ENCODE measurements around the gene AK3. TPM values are rescaled to one million over a fixed set of nuclear protein-coding genes. Genes with fewer than 3 reads are reported as not detected.

AK3 gene
- total and polyA plus RNA-seq, 10 of the 15 experiments (the other 5 are each of a cell fraction or from before 2014, with no cell fraction given) = 14.2 to 86.6 (median 43.9) TPM

DNA sequence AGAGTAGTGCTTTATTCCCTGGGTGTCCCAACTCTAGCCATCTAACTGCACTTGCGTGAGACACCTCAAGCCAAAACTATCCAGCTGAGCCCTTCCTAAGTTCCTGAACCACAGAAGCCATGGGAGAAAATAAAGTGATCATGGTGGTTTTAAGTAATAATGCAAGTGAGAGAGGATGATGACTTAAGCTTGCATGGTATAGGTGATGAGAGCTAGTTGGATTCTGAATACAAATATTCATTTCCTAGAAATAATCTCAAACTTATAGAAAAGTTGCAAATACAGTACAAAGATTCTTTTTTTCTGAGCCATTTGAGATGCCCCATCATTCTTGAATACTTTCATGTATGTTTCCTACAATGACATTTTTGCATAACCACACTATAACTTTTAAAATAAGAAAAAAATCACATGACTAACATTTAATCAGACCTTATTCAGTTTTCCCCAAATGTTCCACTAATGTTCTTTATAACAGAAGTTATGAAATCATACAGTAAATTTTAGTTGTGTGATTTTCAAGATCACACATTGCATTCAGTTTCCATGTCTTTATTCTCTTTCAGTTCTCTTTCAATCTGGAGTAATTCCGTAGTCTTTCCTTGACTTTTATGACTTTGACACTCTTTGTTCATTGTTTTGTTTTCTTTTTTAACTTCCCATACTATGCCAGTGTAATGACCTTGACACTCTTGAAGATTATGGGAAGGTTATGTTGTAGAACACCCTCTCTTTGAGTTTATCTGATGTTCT lies 5.5 kb upstream of the AK3 start:
- Histone ChIP-seq H4K20me1 (ENCODE audit: control insufficient read depth, insufficient read depth) (no peaks in the 10 kb centered on the region), H3K27me3 (replicated peaks in 1 of 2; ENCODE audit: control insufficient read depth in 2 of 2, insufficient read depth in 2 of 2, low read length in 1 of 2) (no peaks in the 10 kb centered on the region), H3K36me3 (ENCODE audit: control insufficient read depth in 2 of 2, insufficient read depth in 2 of 2, low read length in 1 of 2) (no peaks in the 10 kb centered on the region), H3K9ac (ENCODE audit: control insufficient read depth, insufficient read depth, low read length) (no peak overlapping the region), H3K4me2 (ENCODE audit: control insufficient read depth, insufficient read depth) (no peak overlapping the region), H3K9me3 (replicated peaks; ENCODE audit: control insufficient read depth, insufficient read depth, low read length) (no peaks in the 10 kb centered on the region), H3K4me3 (no peak overlapping the region), H3K79me2 (ENCODE audit: control insufficient read depth, insufficient read depth, low read length) (no peaks in the 10 kb centered on the region), H3K27ac (ENCODE audit: control insufficient read depth, insufficient read depth) (no peak overlapping the region), H3K4me1 (ENCODE audit: control insufficient read depth, insufficient read depth, low read length) (peaks cover 3% of the 10 kb centered on the region; the same call in 1 of the 2 replicates), H2AFZ (ENCODE audit: control insufficient read depth, low read depth, low read length) (no peak overlapping the region)
- in situ Hi-C loops (cut with MboI) (no loop called here), intact Hi-C loops (cut with micrococcal nuclease; ENCODE audit: unreplicated experiment) (loop anchor here (5.0 kb wide), 1 partner anchor 144 kb away; no protein-coding TSS in a partner anchor)
- CTCF ChIA-PET = interaction anchor here (0.6 to 8.7 kb wide), 11 partner anchors 9 to 854 kb away, joined by 3 to 53 read pairs (median 4); no protein-coding TSS in a partner anchor
- BruUV-seq (replicated peaks) = no TSS peak
- ATAC-seq = no peak
- TF ChIP-seq, protein P1, sequence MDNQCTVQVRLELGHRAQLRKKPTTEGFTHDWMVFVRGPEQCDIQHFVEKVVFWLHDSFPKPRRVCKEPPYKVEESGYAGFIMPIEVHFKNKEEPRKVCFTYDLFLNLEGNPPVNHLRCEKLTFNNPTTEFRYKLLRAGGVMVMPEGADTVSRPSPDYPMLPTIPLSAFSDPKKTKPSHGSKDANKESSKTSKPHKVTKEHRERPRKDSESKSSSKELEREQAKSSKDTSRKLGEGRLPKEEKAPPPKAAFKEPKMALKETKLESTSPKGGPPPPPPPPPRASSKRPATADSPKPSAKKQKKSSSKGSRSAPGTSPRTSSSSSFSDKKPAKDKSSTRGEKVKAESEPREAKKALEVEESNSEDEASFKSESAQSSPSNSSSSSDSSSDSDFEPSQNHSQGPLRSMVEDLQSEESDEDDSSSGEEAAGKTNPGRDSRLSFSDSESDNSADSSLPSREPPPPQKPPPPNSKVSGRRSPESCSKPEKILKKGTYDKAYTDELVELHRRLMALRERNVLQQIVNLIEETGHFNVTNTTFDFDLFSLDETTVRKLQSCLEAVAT (IDR thresholded peaks at IDR 0.05) = no peak
- TF ChIP-seq ZNF384 (IDR thresholded peaks at IDR 0.05; ENCODE audit: borderline replicate concordance, low read depth, low read length) (no peak), IKZF1 (conservative IDR thresholded peaks at IDR 0.05) (no peak)
- TF ChIP-seq, protein P2, sequence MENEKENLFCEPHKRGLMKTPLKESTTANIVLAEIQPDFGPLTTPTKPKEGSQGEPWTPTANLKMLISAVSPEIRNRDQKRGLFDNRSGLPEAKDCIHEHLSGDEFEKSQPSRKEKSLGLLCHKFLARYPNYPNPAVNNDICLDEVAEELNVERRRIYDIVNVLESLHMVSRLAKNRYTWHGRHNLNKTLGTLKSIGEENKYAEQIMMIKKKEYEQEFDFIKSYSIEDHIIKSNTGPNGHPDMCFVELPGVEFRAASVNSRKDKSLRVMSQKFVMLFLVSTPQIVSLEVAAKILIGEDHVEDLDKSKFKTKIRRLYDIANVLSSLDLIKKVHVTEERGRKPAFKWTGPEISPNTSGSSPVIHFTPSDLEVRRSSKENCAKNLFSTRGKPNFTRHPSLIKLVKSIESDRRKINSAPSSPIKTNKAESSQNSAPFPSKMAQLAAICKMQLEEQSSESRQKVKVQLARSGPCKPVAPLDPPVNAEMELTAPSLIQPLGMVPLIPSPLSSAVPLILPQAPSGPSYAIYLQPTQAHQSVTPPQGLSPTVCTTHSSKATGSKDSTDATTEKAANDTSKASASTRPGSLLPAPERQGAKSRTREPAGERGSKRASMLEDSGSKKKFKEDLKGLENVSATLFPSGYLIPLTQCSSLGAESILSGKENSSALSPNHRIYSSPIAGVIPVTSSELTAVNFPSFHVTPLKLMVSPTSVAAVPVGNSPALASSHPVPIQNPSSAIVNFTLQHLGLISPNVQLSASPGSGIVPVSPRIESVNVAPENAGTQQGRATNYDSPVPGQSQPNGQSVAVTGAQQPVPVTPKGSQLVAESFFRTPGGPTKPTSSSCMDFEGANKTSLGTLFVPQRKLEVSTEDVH (IDR thresholded peaks at IDR 0.05; ENCODE audit: low read depth, partially characterized antibody) = no peak
- TF ChIP-seq, protein P3, sequence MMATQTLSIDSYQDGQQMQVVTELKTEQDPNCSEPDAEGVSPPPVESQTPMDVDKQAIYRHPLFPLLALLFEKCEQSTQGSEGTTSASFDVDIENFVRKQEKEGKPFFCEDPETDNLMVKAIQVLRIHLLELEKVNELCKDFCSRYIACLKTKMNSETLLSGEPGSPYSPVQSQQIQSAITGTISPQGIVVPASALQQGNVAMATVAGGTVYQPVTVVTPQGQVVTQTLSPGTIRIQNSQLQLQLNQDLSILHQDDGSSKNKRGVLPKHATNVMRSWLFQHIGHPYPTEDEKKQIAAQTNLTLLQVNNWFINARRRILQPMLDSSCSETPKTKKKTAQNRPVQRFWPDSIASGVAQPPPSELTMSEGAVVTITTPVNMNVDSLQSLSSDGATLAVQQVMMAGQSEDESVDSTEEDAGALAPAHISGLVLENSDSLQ (IDR thresholded peaks at IDR 0.05) = no peak
- 65% methylated on average over 2 of the region's 2 CpGs for WGBS (ENCODE audit: insufficient coverage, insufficient replicate concordance, low lambda C conversion rate, missing lambda C conversion rate)
- no peak for FAIRE-seq
- RAD21 ChIA-PET (ENCODE audit: unreplicated experiment) = interaction anchor here (0.8 to 1.4 kb wide), 3 partner anchors 142 to 855 kb away, joined by 3 read pairs; no protein-coding TSS in a partner anchor
- SMC1A ChIA-PET (ENCODE audit: uncharacterized antibody, unreplicated experiment) = interaction anchor here (0.8 to 1.5 kb wide), 4 partner anchors 15 to 679 kb away, joined by 3 to 6 read pairs (median 3); no protein-coding TSS in a partner anchor
- POLR2A ChIA-PET = interaction anchor here (0.6 kb wide), 1 partner anchor 512 kb away, joined by 3 read pairs; no protein-coding TSS in a partner anchor
- no peak for DNase-seq (ENCODE audit: low read depth, low spot score)
